Heart right ventricle (tissue), 16 donors: ENCODE data around the gene GALNT12. TPM values are rescaled to one million over a fixed set of nuclear protein-coding genes. Genes with fewer than 3 reads are reported as not detected.
A peak's percentile ranks its signal among the peaks of the same experiment; 100 is the strongest.

Experiments used
- ATAC-seq, 8 donors: fragments of 200-7000 bp; cut with Tn5 transposase; one replicate each; pipeline ENCODE4 v1.9.1; 2020; ENCODE audit warnings: mild to moderate bottlenecking in 8 of 8, moderate library complexity in 8 of 8, moderate number of reproducible peaks in 1 of 8
- DNase-seq, 2 donors: peaks; one replicate each; pipeline ENCODE4 v3.0.0-alpha.2; 2020
- H3K27ac ChIP-seq, 10 donors: fragments of 200-600 bp; sonication (generic) in 2 of 10; one replicate each; pipeline versions ENCODE4 v1.5.0 to v1.8.0; 2020 to 2022; ENCODE audit warnings: mild to moderate bottlenecking in 3 of 10
- H3K27me3 ChIP-seq, 7 donors: fragments of 200-600 bp; one replicate each; pipeline ENCODE4 v1.8.0; 2021 to 2022; ENCODE audit warnings: mild to moderate bottlenecking in 2 of 7
- H3K36me3 ChIP-seq, 9 donors: fragments of 200-600 bp; sonication (generic) in 1 of 9; one replicate each; pipeline versions ENCODE4 v1.5.0 to v1.8.0; 2020 to 2022; ENCODE audit warnings: mild to moderate bottlenecking in 2 of 9
- H3K4me1 ChIP-seq, 9 donors: fragments of 200-600 bp; sonication (generic) in 1 of 9; one replicate each; pipeline versions ENCODE4 v1.5.0 to v1.8.0; 2020 to 2022; ENCODE audit warnings: mild to moderate bottlenecking in 4 of 9
- H3K4me3 ChIP-seq, 10 donors: fragments of 200-600 bp; sonication (generic) in 2 of 10; one replicate each; pipeline versions ENCODE4 v1.5.0 to v1.8.0; 2020 to 2022; ENCODE audit warnings: mild to moderate bottlenecking in 7 of 10, moderate library complexity in 2 of 10
- H3K9me3 ChIP-seq, 11 donors: fragments of 200-600 bp in 10 of 11; sonication (generic) in 2 of 11; one replicate each; pipeline versions ENCODE4 v1.5.0 to v1.8.0; 2013 to 2022; ENCODE audit warnings: mild to moderate bottlenecking in 2 of 11, control low read depth in 1 of 11, moderate library complexity in 1 of 11
- WGBS, 2 donors: extraction: QIAGEN DNeasy Blood & Tissue Kit; methylation state at CpG; one replicate each; pipeline ENCODE4 v1.1.7; 2013; ENCODE audit warnings: inconsistent platforms in 1 of 2; 5-methylcytosine and 5-hydroxymethylcytosine counted together
- intact Hi-C, 10 donors: fragments of 100-400 bp; cut with DNase I; formaldehyde crosslinking; loops; one replicate each; pipeline versions ENCODE4 v1.11.1 to v1.14.2; 2022
- polyA plus RNA-seq, 2 donors: library from polyadenylated mRNA; stranded (reverse); fragments of 200-250 nt; gene quantifications; one replicate each; pipeline ENCODE4 v1.2.3, GENCODE V29; 2013
- total RNA-seq, 10 donors: library from RNA; stranded (reverse); fragmentation: NEBNext Ultra II Directional in 3 of 10; extraction: Animal tissue kit (Norgen Biotek cat#: 25700) in 3 of 10; gene quantifications; one replicate each; pipeline versions ENCODE4 v1.2.1 to v1.2.4, GENCODE V29; 2021 to 2023
- TF ChIP-seq, protein P1 (sequence below), 9 donors: fragments of 200-600 bp; sonication (generic) in 2 of 9; IDR thresholded peaks; one replicate each; pipeline versions ENCODE4 v1.5.0 to v1.8.0; 2021 to 2022; ENCODE audit warnings: antibody characterized with exemption in 9 of 9, mild to moderate bottlenecking in 5 of 9, moderate library complexity in 1 of 9
- donor health status: Arrhythmogenic right ventricular cardiomyopathy.
- donor health status: ischemic (EF 13 %, LVEDD 7.1; RV severe dilation, severe dysfunction).
- donor health status: healthy with polysubstance abuse.
- donor health status: DM: no; HTN: yes; CAD: no.
- donor health status: DM: no; HTN: no; CAD: no.
- donor health status: ischemic (EF 25% LVEDD 6.9; RV normal size, moderate dysfunction).
- donor health status: ischemic (EF 25% LVEDD 5.7; RV mildly dilated, moderate dysfunction).
- donor health status: healthy.
- donor health status: DM: yes; HTN: yes; CAD: no.
- donor health status: Ischemic cardiomyopathy.
- donor health status: ischemic (EF 35%, LVEDD 5.7; RV mildly dilated, moderate dysfunction).
- donor health status: nonischemic (EF 11% LVEDD 7.7; RV severe dilation, severe dysfunction).
- donor health status: DM: yes; HTN: yes; CAD: no.
- donor health status: PGD.
- donor health status: ischemic (EF 29% LVEDD 5.4; RV normal size, mild dysfunction).
- donor health status: nonischemic (EF 23%, LVEDD 6.1; RV moderate dilation, normal function).

The GALNT12 gene
- total and polyA plus RNA-seq, 12 donors = 0.25 to 1.3 (median 0.53) TPM

DNA sequence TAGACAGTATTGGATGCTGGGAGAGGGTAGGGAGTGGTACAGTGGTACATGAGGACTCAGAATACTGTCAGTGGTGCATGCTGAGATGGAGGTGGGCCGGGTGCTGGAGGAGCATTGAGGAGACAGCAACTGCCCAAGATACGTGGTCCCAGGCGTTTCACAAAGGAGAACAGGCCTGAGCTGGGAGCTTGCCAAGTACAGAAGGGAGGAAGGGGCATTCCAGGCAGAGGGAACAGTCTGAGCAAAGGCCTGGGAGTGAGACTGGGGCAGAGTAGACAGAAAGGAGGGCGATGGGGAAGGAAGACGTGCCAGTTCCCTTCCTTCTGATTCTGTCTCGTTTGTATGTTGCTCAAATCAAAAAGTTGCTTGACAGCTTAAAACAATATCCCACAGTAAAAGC, 15.2 kb downstream of the GALNT12 start:
- Histone ChIP-seq H3K4me3 (no peak overlapping the region), H3K27me3 (no peaks in the 10 kb centered on the region), H3K9me3 (peaks cover 0 to 10% (median 0%) of the 10 kb centered on the region in 11 donors), H3K4me1 (no peaks in the 10 kb centered on the region), H3K27ac (no peak overlapping the region), H3K36me3 (no peaks in the 10 kb centered on the region)
- TF ChIP-seq, protein P1, sequence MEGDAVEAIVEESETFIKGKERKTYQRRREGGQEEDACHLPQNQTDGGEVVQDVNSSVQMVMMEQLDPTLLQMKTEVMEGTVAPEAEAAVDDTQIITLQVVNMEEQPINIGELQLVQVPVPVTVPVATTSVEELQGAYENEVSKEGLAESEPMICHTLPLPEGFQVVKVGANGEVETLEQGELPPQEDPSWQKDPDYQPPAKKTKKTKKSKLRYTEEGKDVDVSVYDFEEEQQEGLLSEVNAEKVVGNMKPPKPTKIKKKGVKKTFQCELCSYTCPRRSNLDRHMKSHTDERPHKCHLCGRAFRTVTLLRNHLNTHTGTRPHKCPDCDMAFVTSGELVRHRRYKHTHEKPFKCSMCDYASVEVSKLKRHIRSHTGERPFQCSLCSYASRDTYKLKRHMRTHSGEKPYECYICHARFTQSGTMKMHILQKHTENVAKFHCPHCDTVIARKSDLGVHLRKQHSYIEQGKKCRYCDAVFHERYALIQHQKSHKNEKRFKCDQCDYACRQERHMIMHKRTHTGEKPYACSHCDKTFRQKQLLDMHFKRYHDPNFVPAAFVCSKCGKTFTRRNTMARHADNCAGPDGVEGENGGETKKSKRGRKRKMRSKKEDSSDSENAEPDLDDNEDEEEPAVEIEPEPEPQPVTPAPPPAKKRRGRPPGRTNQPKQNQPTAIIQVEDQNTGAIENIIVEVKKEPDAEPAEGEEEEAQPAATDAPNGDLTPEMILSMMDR (IDR thresholded peaks at IDR 0.05) = no peak
- no peak for DNase-seq
- intact Hi-C loops = no loop called here
- WGBS, 2 donors = 92 to 99% methylated on average over 6 of the region's 6 CpGs
- no peak for ATAC-seq

DNA sequence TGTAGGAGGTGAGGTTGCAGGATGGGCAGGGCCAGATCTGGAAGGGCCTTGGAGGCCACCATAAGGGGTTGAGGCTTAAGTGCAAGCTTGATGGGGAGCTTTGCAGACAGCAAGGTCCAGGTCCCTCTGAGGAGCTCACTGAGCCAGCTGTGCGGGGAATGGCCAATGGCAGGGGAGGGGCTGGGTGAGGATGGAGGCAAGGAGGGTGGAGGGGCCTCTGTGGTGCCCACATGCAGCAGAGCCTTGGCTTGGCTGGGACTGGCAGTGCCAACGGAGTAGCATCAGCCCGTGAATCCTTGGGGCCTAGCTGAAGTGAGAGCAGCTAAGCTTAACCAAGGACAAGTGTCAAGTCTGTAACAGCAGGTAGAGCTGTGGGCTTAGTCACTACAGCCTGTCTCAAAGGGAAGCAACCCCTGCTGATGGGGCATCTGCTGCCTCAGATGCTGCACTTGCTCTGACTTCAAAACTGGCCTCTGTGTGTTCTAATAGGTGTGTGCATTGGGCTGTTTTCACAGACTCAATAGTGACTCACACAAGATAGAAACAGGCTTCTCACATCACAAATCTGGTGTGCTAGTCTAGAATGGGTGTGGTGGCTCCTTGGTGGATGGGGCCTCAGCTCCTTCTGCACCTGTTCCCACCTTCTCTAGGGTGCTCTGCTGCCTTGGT, 16.3 kb downstream of the GALNT12 start:
- Histone ChIP-seq H3K27ac (no peak overlapping the region), H3K27me3 (no peaks in the 10 kb centered on the region), H3K9me3 (peaks cover 0 to 8% (median 0%) of the 10 kb centered on the region in 11 donors), H3K4me3 (no peak overlapping the region), H3K4me1 (no peaks in the 10 kb centered on the region), H3K36me3 (no peaks in the 10 kb centered on the region)
- TF ChIP-seq, protein P1 (IDR thresholded peaks at IDR 0.05) = no peak
- DNase-seq (no peak), ATAC-seq (peak in 1 of 8 donors; percentile 25)
- intact Hi-C loops = no loop called here
- 97 to 98% methylated on average over 3 of the region's 3 CpGs for WGBS, 2 donors

DNA sequence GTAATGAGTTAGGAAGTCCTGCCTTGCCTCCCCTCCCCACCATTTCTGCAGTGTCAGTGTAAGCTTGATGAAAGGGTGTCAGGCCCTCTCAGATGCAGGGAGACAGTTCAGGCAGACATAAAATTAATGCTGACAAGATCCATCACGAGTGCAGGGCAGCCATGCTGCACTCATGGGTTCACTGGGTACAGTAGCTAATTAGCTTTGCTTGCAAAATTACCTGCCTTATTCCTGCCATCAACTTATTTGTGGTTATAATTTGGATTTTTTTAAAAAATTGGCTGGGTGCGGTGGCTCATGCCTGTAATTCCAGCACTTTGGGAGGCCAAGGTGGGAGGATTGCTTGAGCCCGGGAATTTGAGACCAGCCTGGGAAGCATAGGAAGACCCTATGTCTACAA, 17.9 kb downstream of the GALNT12 start:
- 79 to 83% methylated on average over 3 of the region's 3 CpGs for WGBS, 2 donors
- no peak overlapping the region for H3K4me3 ChIP-seq
- no peaks in the 10 kb centered on the region for H3K27me3 ChIP-seq
- TF ChIP-seq, protein P1 (IDR thresholded peaks at IDR 0.05) = no peak
- H3K27ac ChIP-seq = no peak overlapping the region
- DNase-seq (no peak), ATAC-seq (no peak)
- peaks cover 0 to 5% (median 0%) of the 10 kb centered on the region in 11 donors for H3K9me3 ChIP-seq
- H3K36me3 ChIP-seq = no peaks in the 10 kb centered on the region
- intact Hi-C loops = no loop called here
- H3K4me1 ChIP-seq = no peaks in the 10 kb centered on the region

DNA sequence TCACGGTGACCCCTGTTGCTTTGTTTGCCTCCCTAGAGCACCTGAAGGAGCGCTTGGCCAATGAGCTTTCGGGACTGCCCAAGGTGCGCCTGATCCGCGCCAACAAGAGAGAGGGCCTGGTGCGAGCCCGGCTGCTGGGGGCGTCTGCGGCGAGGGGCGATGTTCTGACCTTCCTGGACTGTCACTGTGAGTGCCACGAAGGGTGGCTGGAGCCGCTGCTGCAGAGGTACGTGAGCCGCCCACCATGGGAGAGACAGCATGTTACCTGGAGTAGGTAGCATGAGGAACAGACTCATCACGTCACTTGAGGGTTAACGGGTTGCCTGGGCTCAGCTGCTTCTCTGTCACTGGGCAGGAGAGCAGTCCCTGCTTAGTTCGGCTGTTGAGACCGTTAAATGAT, 19.2 kb downstream of the GALNT12 start:
- Histone ChIP-seq H3K9me3 (peaks cover 0 to 5% (median 0%) of the 10 kb centered on the region in 11 donors), H3K4me1 (no peaks in the 10 kb centered on the region), H3K4me3 (no peak overlapping the region), H3K27ac (no peak overlapping the region), H3K36me3 (no peaks in the 10 kb centered on the region), H3K27me3 (no peaks in the 10 kb centered on the region)
- TF ChIP-seq, protein P1 (IDR thresholded peaks at IDR 0.05) = no peak
- 97 to 98% methylated on average over 20 of the region's 20 CpGs for WGBS, 2 donors
- ATAC-seq (no peak), DNase-seq (no peak)
- intact Hi-C loops = no loop called here
